ENCODE results near the gene EFNB2. TPM values are rescaled to one million over a fixed set of nuclear protein-coding genes. Genes with fewer than 3 reads are reported as not detected.

Gene EFNB2
- total RNA-seq, 1 experiment from 2014 or later = 5.2 TPM

- POLR2A ChIA-PET (ENCODE audit: low non-redundant PET) = no interaction called here
- intact Hi-C loops (cut with micrococcal nuclease; ENCODE audit: unreplicated experiment) = no loop called here
- H3K4me1 ChIP-seq (ENCODE audit: insufficient read depth, low read length, poor library complexity, severe bottlenecking) = no peaks in the 10 kb centered on the region
- TF ChIP-seq, protein P1, sequence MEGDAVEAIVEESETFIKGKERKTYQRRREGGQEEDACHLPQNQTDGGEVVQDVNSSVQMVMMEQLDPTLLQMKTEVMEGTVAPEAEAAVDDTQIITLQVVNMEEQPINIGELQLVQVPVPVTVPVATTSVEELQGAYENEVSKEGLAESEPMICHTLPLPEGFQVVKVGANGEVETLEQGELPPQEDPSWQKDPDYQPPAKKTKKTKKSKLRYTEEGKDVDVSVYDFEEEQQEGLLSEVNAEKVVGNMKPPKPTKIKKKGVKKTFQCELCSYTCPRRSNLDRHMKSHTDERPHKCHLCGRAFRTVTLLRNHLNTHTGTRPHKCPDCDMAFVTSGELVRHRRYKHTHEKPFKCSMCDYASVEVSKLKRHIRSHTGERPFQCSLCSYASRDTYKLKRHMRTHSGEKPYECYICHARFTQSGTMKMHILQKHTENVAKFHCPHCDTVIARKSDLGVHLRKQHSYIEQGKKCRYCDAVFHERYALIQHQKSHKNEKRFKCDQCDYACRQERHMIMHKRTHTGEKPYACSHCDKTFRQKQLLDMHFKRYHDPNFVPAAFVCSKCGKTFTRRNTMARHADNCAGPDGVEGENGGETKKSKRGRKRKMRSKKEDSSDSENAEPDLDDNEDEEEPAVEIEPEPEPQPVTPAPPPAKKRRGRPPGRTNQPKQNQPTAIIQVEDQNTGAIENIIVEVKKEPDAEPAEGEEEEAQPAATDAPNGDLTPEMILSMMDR (conservative IDR thresholded peaks at IDR 0.05; ENCODE audit: low read depth, low read length) = no peak
- no peak for TF ChIP-seq EZH2 (IDR thresholded peaks at IDR 0.05; ENCODE audit: borderline replicate concordance, low read depth, low read length, poor library complexity, severe bottlenecking)
- no TSS peak for BruUV-seq (replicated peaks)
- CTCF ChIA-PET = no interaction called here
- H3K27me3 ChIP-seq (replicated peaks; ENCODE audit: insufficient read depth, low read depth, low read length, poor library complexity) = peaks cover 9% of the 10 kb centered on the region
- no peak overlapping the region for H3K27ac ChIP-seq (ENCODE audit: low read depth, low read length, poor library complexity, severe bottlenecking)
- no peak for DNase-seq (ENCODE audit: low spot score)
- H3K4me3 ChIP-seq (ENCODE audit: low read depth, low read length, poor library complexity, severe bottlenecking) = no peak overlapping the region
- no peaks in the 10 kb centered on the region for H3K36me3 ChIP-seq (ENCODE audit: insufficient read depth, low read length, poor library complexity, severe bottlenecking)
- H3K9me3 ChIP-seq (ENCODE audit: low read depth, low read length, poor library complexity, severe bottlenecking) = no peaks in the 10 kb centered on the region
Measured at GRCh38 chr13:106445996-106446395, 89.5 kb downstream of the EFNB2 start.

GRCh38 chr13:106443607-106444322 lies 91.7 kb downstream of the EFNB2 start:
- Histone ChIP-seq H3K4me1 (ENCODE audit: insufficient read depth, low read length, poor library complexity, severe bottlenecking) (no peaks in the 10 kb centered on the region), H3K27ac (ENCODE audit: low read depth, low read length, poor library complexity, severe bottlenecking) (no peak overlapping the region), H3K27me3 (replicated peaks; ENCODE audit: insufficient read depth, low read depth, low read length, poor library complexity) (peaks cover 12% of the 10 kb centered on the region), H3K9me3 (ENCODE audit: low read depth, low read length, poor library complexity, severe bottlenecking) (no peaks in the 10 kb centered on the region), H3K36me3 (ENCODE audit: insufficient read depth, low read length, poor library complexity, severe bottlenecking) (no peaks in the 10 kb centered on the region), H3K4me3 (ENCODE audit: low read depth, low read length, poor library complexity, severe bottlenecking) (no peak overlapping the region)
- ChIA-PET POLR2A (ENCODE audit: low non-redundant PET) (no interaction called here), CTCF (no interaction called here)
- BruUV-seq (replicated peaks) = no TSS peak
- no peak for DNase-seq (ENCODE audit: low spot score)
- TF ChIP-seq, protein P1 (conservative IDR thresholded peaks at IDR 0.05; ENCODE audit: low read depth, low read length) = no peak
- TF ChIP-seq EZH2 (IDR thresholded peaks at IDR 0.05; ENCODE audit: borderline replicate concordance, low read depth, low read length, poor library complexity, severe bottlenecking) = no peak
- intact Hi-C loops (cut with micrococcal nuclease; ENCODE audit: unreplicated experiment) = no loop called here

GRCh38 chr13:106440866-106441265 lies 94.6 kb downstream of the EFNB2 start:
- no peaks in the 10 kb centered on the region for H3K4me1 ChIP-seq (ENCODE audit: insufficient read depth, low read length, poor library complexity, severe bottlenecking)
- no TSS peak for BruUV-seq (replicated peaks)
- TF ChIP-seq, protein P1 (conservative IDR thresholded peaks at IDR 0.05; ENCODE audit: low read depth, low read length) = no peak
- no peak for TF ChIP-seq EZH2 (IDR thresholded peaks at IDR 0.05; ENCODE audit: borderline replicate concordance, low read depth, low read length, poor library complexity, severe bottlenecking)
- H3K27me3 ChIP-seq (replicated peaks; ENCODE audit: insufficient read depth, low read depth, low read length, poor library complexity) = peaks cover 12% of the 10 kb centered on the region
- H3K27ac ChIP-seq (ENCODE audit: low read depth, low read length, poor library complexity, severe bottlenecking) = no peak overlapping the region
- DNase-seq (ENCODE audit: low spot score) = no peak
- ChIA-PET POLR2A (ENCODE audit: low non-redundant PET) (interaction anchor here (0.7 kb wide), 1 partner anchor 15 kb away, joined by 3 read pairs; no protein-coding TSS in a partner anchor), CTCF (no interaction called here)
- no peaks in the 10 kb centered on the region for H3K36me3 ChIP-seq (ENCODE audit: insufficient read depth, low read length, poor library complexity, severe bottlenecking)
- no peaks in the 10 kb centered on the region for H3K9me3 ChIP-seq (ENCODE audit: low read depth, low read length, poor library complexity, severe bottlenecking)
- intact Hi-C loops (cut with micrococcal nuclease; ENCODE audit: unreplicated experiment) = no loop called here
- H3K4me3 ChIP-seq (ENCODE audit: low read depth, low read length, poor library complexity, severe bottlenecking) = no peak overlapping the region

Other genes starting within 250 kb of the EFNB2 start
- gene ARGLU1, start 32.5 kb upstream of the EFNB2 start, total RNA-seq (2021) = 66.5 and 73.8 TPM in 2 replicates